Progenitor cell of endocrine pancreas (in vitro differentiated cells): ENCODE data around the gene TTLL11. TPM values are rescaled to one million over a fixed set of nuclear protein-coding genes. Genes with fewer than 3 reads are reported as not detected.

Source experiments
- DNase-seq: peaks from one replicate; pipeline ENCODE4 v3.0.0; 2021; ENCODE audit warnings: low spot score; ENCODE audit not compliant: unreplicated experiment
- H3K27ac Mint-ChIP-seq: 2 replicates; pipeline ENCODE4 v1.8.0; 2021; ENCODE audit warnings: mild to moderate bottlenecking, moderate library complexity, mixed read lengths
- H3K27me3 Mint-ChIP-seq: 2 replicates; pipeline ENCODE4 v1.8.0; 2021; ENCODE audit warnings: mixed read lengths
- H3K36me3 Mint-ChIP-seq: 2 replicates; pipeline ENCODE4 v1.8.0; 2022; ENCODE audit warnings: mixed read lengths; ENCODE audit not compliant: insufficient read depth
- H3K4me1 Mint-ChIP-seq: 2 replicates; pipeline ENCODE4 v1.8.0; 2021; ENCODE audit warnings: low read depth, mixed read lengths
- H3K4me3 Mint-ChIP-seq: 2 replicates; pipeline ENCODE4 v1.8.0; 2021; ENCODE audit warnings: low read depth, mild to moderate bottlenecking, moderate library complexity, mixed read lengths
- H3K9me3 Mint-ChIP-seq: 2 replicates; pipeline ENCODE4 v1.8.0; 2021; ENCODE audit warnings: low read depth, mixed read lengths
- CTCF ChIP-seq: fragments of 200-600 bp; sonication (generic); IDR thresholded peaks from one replicate; pipeline ENCODE4 v1.5.0; 2021; ENCODE audit warnings: antibody characterized with exemption, mild to moderate bottlenecking; ENCODE audit not compliant: unreplicated experiment
- total RNA-seq: library from RNA; stranded (reverse); gene quantifications from 2 replicates; pipeline ENCODE4 v1.2.1, GENCODE V29; 2021

Gene TTLL11
- total RNA-seq, 1 donor from 2014 or later: 5.3 TPM

GRCh38 chr9:121865060-121865459 lies 228.0 kb downstream of the TTLL11 start:
- no peaks in the 10 kb centered on the region for H3K36me3 Mint-ChIP-seq
- no peak overlapping the region for H3K4me3 Mint-ChIP-seq
- no peaks in the 10 kb centered on the region for H3K9me3 Mint-ChIP-seq
- H3K4me1 Mint-ChIP-seq: no peaks in the 10 kb centered on the region
- peaks cover 27% of the 10 kb centered on the region for H3K27me3 Mint-ChIP-seq
- no peak for TF ChIP-seq CTCF
- no peak overlapping the region for H3K27ac Mint-ChIP-seq
- no peak for DNase-seq

GRCh38 chr9:121863955-121864354 lies 229.2 kb downstream of the TTLL11 start:
- no peaks in the 10 kb centered on the region for H3K36me3 Mint-ChIP-seq

GRCh38 chr9:121862371-121863332 lies 230.5 kb downstream of the TTLL11 start:
- no peak overlapping the region for H3K4me3 Mint-ChIP-seq
- H3K27me3 Mint-ChIP-seq: peaks cover 30% of the 10 kb centered on the region
- H3K27ac Mint-ChIP-seq: no peak overlapping the region
- TF ChIP-seq CTCF: no peak
- peaks cover 4% of the 10 kb centered on the region for H3K4me1 Mint-ChIP-seq
- DNase-seq: no peak
- H3K9me3 Mint-ChIP-seq: no peaks in the 10 kb centered on the region
- no peaks in the 10 kb centered on the region for H3K36me3 Mint-ChIP-seq

More at GRCh38 chr9:121863955-121864354, 229.2 kb downstream of the TTLL11 start:
- no peak overlapping the region for H3K4me3 Mint-ChIP-seq
- DNase-seq: no peak
- no peaks in the 10 kb centered on the region for H3K9me3 Mint-ChIP-seq
- H3K27me3 Mint-ChIP-seq: peaks cover 30% of the 10 kb centered on the region
- TF ChIP-seq CTCF: no peak
- H3K27ac Mint-ChIP-seq: no peak overlapping the region
- no peaks in the 10 kb centered on the region for H3K4me1 Mint-ChIP-seq

GRCh38 chr9:121861501-121862180 lies 231.5 kb downstream of the TTLL11 start:
- H3K36me3 Mint-ChIP-seq: no peaks in the 10 kb centered on the region
- DNase-seq: no peak
- H3K27ac Mint-ChIP-seq: no peak overlapping the region
- peak; percentile 39 for TF ChIP-seq CTCF
- no peak overlapping the region for H3K4me3 Mint-ChIP-seq
- H3K9me3 Mint-ChIP-seq: no peaks in the 10 kb centered on the region
- H3K27me3 Mint-ChIP-seq: peaks cover 26% of the 10 kb centered on the region
- H3K4me1 Mint-ChIP-seq: peaks cover 4% of the 10 kb centered on the region

GRCh38 chr9:121860744-121861143 lies 232.4 kb downstream of the TTLL11 start:
- TF ChIP-seq CTCF: no peak
- H3K27me3 Mint-ChIP-seq: peaks cover 22% of the 10 kb centered on the region
- no peaks in the 10 kb centered on the region for H3K36me3 Mint-ChIP-seq
- H3K27ac Mint-ChIP-seq: peak overlapping the region; percentile 24
- H3K4me3 Mint-ChIP-seq: no peak overlapping the region
- peaks cover 4% of the 10 kb centered on the region for H3K4me1 Mint-ChIP-seq
- no peak for DNase-seq
- H3K9me3 Mint-ChIP-seq: no peaks in the 10 kb centered on the region
